Measurements from ENCODE around the gene RFXANK.

- TF ChIP-seq CTCF (IDR thresholded peaks at IDR 0.05; ENCODE audit: borderline replicate concordance, extremely low read depth, low read length, poor library complexity, severe bottlenecking) (no peak), EZH2 (IDR thresholded peaks at IDR 0.05; ENCODE audit: borderline replicate concordance, low read depth, low read length, severe bottlenecking) (no peak)
Observed at GRCh38 chr19:19202707-19203011, 10.6 kb downstream of the RFXANK start.
